Esophagus muscularis mucosa (tissue), 3 donors: ENCODE results near the gene RGPD8.
"Not testable (repeated sequence)": the region's sequence is repeated elsewhere in the genome, so short reads cannot be mapped to it uniquely, and the experiment has no call there.

Experiments
- EP300 ChIP-seq: sonication (generic); formaldehyde crosslinking; IDR thresholded peaks from one replicate; pipeline ENCODE4 v1.6.1; 2017; ENCODE audit warnings: antibody characterized with exemption
- TF ChIP-seq, protein P1 (sequence below), 3 experiments: fragments of 200-600 bp in 2 of 3; fragments of 450-650 bp in 1 of 3; sonication (generic) in 2 of 3; IDR thresholded peaks; one replicate each; pipeline ENCODE4 v1.5.1; 2017 to 2019; ENCODE audit warnings: antibody characterized with exemption in 3 of 3, mild to moderate bottlenecking in 2 of 3, moderate library complexity in 1 of 3

DNA sequence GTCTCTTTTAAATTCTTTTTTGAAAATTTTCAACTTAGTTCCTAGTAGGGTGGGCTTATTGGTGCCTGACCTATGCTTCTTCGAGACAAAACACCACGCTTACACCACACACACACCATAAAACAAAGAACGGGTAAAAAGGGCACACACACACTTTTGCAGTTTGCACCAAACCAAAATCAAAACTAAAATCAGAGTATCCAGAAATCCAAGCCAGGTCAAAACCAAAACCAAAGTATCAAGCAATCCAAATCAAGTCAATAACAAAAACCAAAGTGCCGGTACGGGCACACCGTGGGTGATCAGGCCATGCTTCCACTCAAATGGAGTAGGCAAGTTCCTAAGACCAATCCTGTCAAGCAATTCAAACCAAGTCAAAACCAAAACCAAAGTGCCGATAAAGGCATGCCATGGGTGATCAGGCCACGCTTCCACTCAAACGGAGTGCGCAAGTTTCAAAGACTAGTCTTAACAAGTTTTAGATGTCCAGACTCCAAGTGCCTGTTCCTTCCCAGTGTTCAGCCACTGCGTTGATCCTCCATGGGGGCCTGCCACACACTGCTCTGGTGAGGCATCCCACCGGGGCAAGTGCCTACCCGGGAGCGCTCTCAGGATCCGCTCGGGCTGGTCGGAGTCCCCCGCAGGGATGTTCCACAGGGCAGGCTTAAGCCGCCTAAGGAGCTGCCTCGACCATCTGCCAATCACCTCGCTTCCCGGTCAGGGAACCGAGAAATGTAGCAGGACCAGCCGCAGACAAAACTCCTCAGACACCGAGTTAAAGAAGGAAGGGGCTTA lies 80.4 kb downstream of the RGPD8 start:
- TF ChIP-seq EP300: not testable (repeated sequence)
- TF ChIP-seq, protein P1, sequence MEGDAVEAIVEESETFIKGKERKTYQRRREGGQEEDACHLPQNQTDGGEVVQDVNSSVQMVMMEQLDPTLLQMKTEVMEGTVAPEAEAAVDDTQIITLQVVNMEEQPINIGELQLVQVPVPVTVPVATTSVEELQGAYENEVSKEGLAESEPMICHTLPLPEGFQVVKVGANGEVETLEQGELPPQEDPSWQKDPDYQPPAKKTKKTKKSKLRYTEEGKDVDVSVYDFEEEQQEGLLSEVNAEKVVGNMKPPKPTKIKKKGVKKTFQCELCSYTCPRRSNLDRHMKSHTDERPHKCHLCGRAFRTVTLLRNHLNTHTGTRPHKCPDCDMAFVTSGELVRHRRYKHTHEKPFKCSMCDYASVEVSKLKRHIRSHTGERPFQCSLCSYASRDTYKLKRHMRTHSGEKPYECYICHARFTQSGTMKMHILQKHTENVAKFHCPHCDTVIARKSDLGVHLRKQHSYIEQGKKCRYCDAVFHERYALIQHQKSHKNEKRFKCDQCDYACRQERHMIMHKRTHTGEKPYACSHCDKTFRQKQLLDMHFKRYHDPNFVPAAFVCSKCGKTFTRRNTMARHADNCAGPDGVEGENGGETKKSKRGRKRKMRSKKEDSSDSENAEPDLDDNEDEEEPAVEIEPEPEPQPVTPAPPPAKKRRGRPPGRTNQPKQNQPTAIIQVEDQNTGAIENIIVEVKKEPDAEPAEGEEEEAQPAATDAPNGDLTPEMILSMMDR (IDR thresholded peaks at IDR 0.05): not testable (repeated sequence)
